ENCODE measurements around the gene ARHGAP6. TPM values are rescaled to one million over a fixed set of nuclear protein-coding genes. Genes with fewer than 3 reads are reported as not detected.
A peak's percentile ranks its signal among the peaks of the same experiment; 100 is the strongest.

Gene ARHGAP6
- total RNA-seq, 1 donor from 2014 or later = 0.39 TPM

- peak; percentile 61 to 87 for DNase-seq (ENCODE audit: low read depth in 2 of 2)
These were observed 554.5 kb downstream of the ARHGAP6 start, which contains the start of gene HCCS for GRCh38 chrX:11111037-11111851. TSS of gene HCCS (plus strand) at chrX:11111332. CDS start at chrX:11112061, 729 bp downstream.

GRCh38 chrX:11109968-11110367 lies 555.8 kb downstream of the ARHGAP6 start:
- DNase-seq (ENCODE audit: low read depth in 2 of 2) = no peak

DNA sequence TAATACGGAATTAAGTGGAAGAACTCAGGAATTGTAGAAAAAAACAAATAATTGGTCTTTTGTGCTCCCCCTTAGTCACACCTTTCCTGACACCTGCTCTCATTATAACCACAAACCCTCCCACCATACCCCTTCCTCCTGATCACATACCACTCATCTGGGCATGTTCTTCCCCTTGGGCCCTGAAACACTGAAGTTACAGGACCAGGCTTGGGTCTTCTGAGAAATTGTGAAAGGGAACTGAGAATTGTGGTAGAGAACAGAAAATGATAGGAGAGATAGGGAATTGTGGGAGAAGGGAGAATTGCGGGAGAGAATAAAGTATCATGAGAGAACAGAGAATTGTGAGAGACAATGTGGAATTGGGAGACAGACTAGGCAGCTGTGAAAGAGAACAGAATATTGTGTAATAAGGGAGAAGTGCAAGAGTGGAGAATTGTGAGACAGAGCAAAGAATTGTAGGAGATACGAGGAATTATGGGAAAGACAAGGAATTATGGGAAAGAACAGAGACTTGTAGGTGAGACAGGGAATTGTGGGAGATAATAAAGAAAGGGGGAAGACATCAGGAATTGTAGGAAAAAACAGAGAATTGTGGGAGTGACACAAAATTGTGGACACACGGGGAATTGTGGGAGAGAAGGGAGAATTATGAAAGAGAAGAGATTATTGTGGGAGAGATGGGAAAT lies 557.3 kb downstream of the ARHGAP6 start:
- DNase-seq (ENCODE audit: low read depth in 2 of 2) = no peak

- DNase-seq (ENCODE audit: low read depth in 2 of 2) = no peak
These were observed 560.6 kb downstream of the ARHGAP6 start for GRCh38 chrX:11105080-11105479.

- DNase-seq (ENCODE audit: low read depth in 2 of 2) = no peak
These were observed 562.0 kb downstream of the ARHGAP6 start for GRCh38 chrX:11103751-11104150.

DNA sequence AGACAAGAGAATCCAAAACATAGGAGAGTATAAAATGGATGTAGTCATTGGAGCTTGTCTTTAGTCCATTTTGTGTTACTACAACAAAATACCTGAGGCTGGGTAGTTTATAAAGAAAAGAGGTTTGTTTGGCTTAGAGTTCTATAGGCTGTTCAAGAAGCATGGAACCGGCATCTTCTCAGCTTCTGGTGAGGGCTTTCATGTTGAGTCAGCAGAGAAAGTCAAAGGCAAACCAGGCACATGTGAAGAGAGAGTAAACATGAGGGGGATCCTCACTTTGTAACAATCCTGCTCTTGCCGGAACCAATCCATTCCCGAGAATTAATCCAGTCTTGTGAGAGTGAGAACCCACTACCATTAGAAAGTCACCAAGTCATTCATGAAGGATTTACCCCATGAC lies 562.7 kb downstream of the ARHGAP6 start:
- DNase-seq (ENCODE audit: low read depth in 2 of 2) = no peak

DNA sequence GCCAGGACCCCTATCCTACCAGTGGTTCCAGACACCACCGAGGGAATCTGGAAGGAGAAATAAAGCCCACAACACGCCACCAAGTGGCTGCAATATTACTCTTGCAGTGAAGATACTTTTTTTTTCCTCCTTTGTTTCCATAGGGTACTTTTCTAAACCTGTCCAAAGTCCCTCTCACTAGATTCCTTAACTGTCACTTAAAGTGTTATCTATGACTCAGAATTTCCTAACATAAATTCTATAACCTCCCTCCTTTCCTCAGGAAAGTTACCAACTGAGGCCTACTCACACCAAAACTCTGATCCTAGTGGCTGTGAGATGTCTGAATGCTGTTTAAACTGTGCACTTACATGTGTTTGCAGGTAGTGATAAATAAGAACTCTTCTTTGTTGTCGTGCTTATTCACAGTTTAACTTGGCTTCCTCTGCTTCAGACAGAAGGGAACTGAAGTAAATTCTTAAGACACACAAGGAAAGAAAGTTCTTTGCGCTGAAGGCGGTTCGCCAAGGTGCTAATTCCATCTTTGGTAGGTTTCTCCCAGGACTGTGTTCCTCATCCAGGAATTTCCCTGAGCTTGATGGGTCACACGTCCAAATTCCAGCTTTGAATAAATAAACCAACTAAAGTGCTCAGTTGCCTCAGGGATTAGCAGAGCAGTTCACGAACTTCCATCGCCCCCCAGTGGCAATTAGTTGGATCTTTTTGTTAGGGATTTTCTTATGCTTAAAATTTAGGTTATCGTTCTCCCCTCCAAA lies 565.3 kb downstream of the ARHGAP6 start:
- DNase-seq (ENCODE audit: low read depth in 2 of 2) = peak; percentile 15 to 53

DNA sequence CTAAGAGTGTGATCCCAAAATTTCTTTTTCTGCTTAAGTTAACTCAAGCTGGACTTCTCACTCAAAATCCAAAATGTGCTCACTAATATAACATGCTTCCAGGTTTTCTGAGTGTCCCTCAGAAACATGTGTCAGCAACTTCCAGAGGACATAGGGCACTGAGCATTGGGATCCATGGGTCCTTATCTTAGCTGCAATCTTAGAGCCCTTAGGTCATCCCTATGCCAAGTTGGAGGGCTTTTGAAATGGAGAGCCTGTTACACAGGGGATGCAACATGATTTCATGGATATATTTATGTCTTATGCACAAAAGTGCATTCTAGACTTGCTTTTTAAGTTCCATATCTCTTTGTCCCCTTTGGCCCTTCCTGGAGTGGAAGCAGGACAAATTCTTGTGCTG lies 566.3 kb downstream of the ARHGAP6 start:
- no peak for DNase-seq (ENCODE audit: low read depth in 2 of 2)

DNA sequence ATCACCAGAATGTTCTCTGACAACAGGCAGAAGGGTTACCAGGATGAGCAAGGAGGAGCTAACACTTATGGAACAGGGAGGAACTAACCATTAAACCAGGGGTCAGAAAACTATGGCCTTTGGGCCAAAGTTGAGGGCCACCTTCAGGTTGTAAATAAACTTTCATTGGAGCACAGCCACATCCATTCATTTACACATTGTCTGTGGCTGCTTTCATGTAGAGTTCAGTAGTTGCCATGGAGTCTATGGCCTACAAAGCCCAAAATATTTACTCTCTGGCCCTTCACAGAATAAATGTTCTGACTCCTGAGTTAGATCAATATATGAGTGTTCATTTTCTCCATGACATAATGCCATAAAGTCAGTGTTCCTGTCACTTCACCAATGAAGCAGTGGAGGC lies 567.8 kb downstream of the ARHGAP6 start:
- no peak for DNase-seq (ENCODE audit: low read depth in 2 of 2)

- DNase-seq (ENCODE audit: low read depth in 2 of 2) = no peak
These were observed 575.9 kb downstream of the ARHGAP6 start for GRCh38 chrX:11089802-11090201.

Other genes starting within 250 kb of the ARHGAP6 start
- 20.1 and 21.2 TPM in 2 replicates for gene MSL3, start 92.3 kb upstream of the ARHGAP6 start, total RNA-seq